ENCODE results near the gene RYR1.

GRCh38 chr19:38516802-38517201 is 83.3 kb downstream of the RYR1 start:
- TF ChIP-seq CTCF (IDR thresholded peaks at IDR 0.05 in 2 of 3, conservative IDR thresholded peaks at IDR 0.05 in 1 of 3; ENCODE audit: borderline replicate concordance in 1 of 3, insufficient read depth in 1 of 3, low read depth in 2 of 3, low read length in 2 of 3) = no peak
- TF ChIP-seq POLR2A (IDR thresholded peaks at IDR 0.05; ENCODE audit: borderline replicate concordance, extremely low read depth, insufficient read depth, insufficient read length) = no peak

Measured in HCT116 (cell line).